HG03432 (cell line): ENCODE results near the gene LUC7L3.

ENCODE experiments used
- ATAC-seq: cut with Tn5 transposase; IDR thresholded peaks from one replicate; pipeline ENCODE4 v1.9.1; 2021; ENCODE audit warnings: mild to moderate bottlenecking, moderate library complexity; ENCODE audit not compliant: unreplicated experiment

LUC7L3 gene

DNA sequence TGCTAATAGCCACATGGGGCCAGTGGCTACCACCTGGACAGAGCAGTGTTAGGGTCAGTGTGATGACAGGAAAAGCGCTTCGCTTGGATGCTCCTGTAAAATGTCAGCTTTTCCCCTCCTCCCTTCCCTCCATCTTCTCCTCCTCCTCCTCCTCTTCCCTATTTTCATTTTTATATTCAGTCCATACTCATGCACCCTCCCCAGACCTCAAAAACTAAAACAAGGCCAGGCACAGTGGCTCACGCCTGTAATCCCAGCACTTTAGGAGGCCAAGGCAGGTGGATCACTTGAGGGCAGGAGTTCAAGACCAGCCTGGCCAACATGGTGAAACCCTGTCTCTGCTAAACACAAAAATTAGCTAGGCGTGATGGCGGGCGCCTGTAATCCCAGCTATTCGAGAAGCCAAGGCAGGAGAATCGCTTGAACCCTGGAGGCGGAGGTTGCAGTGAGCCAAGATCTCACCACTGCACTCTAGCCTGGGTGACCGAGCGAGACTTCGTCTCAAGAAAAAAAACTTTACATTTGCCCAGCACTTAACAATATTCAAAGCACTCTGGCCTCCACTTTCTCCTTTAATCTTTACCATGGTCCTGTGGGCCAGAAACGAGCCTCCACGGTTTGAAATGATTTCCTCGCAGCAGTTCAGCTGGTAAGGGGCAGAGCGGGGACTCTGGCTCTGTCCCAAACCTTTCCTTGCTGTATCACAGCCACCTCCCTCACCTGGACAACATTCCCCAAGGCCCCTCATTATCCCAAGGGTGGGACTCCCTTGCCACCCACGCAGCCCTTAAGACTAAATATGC is 33.5 kb upstream of the LUC7L3 start:
- no peak for ATAC-seq

- ATAC-seq = no peak
These were observed 32.8 kb upstream of the LUC7L3 start for GRCh38 chr17:50686494-50687199.

- ATAC-seq = no peak
These were observed 32.0 kb upstream of the LUC7L3 start for GRCh38 chr17:50687200-50688066.

DNA sequence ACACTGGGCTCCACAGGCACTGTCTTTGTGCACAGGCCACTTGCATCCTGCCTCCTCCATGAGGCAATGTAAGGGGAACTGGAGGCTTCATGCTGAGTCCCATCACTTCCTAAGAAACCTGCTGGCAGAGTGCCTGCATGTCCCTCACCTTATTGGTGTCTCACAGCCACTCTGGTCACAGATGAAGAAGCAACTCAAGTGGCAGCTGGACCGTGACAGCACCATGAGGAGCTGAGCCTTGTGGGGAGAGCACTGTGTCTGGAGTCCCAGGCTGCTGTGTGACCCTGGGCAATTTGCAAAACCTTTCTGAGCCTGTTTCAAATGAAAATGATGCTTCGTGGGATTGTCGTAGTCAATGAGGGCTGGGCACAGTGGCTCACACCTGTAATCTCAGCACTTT is 31.2 kb upstream of the LUC7L3 start:
- ATAC-seq = no peak

GRCh38 chr17:50689251-50689650 is 30.2 kb upstream of the LUC7L3 start:
- no peak for ATAC-seq

DNA sequence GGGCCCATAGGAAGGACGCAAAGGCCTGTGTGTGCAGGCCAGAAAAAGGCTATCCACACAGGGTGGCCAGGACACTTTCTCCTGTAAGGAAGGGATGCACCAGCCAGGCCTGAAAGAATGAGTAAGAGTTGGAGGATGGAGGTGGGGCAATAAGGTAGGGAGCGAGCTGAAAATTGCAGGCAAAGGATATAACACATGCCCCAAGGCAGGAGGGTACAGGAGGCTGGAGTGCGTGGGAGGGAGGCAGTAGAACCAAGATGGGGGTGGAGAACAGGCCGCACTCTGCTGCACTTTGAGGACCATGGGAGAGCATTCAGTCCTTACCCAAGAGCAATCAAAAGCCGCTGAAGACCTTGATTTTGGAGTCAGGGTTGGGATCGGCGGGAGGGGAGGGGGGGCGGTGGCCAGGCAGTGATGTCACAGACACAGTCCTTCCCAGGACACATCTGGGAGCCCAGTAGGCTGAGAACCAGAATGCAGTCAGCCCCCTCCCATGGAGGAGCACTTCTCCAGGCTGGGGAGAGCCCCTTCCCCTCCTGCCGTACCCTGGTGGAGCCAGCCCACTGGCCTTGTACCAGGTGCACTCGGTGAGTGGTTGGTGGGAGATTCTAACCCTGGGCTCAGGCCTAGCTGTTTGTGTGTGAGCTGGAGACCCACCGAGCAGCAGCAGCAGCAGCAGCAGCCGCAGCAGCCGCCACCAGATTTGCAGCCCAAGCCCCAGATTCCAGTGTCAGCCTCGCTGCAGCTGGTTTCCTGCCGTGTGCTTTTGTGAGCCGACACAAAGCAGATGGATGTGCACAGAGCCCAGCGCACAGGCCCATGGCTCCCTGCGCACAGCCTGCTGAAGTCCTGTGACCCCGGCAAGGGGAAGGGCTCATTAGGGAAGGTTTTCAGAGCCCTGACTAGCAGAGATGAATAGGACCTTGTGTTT is 29.2 kb upstream of the LUC7L3 start:
- ATAC-seq = no peak

GRCh38 chr17:50690887-50691549 is 28.4 kb upstream of the LUC7L3 start:
- ATAC-seq = no peak

DNA sequence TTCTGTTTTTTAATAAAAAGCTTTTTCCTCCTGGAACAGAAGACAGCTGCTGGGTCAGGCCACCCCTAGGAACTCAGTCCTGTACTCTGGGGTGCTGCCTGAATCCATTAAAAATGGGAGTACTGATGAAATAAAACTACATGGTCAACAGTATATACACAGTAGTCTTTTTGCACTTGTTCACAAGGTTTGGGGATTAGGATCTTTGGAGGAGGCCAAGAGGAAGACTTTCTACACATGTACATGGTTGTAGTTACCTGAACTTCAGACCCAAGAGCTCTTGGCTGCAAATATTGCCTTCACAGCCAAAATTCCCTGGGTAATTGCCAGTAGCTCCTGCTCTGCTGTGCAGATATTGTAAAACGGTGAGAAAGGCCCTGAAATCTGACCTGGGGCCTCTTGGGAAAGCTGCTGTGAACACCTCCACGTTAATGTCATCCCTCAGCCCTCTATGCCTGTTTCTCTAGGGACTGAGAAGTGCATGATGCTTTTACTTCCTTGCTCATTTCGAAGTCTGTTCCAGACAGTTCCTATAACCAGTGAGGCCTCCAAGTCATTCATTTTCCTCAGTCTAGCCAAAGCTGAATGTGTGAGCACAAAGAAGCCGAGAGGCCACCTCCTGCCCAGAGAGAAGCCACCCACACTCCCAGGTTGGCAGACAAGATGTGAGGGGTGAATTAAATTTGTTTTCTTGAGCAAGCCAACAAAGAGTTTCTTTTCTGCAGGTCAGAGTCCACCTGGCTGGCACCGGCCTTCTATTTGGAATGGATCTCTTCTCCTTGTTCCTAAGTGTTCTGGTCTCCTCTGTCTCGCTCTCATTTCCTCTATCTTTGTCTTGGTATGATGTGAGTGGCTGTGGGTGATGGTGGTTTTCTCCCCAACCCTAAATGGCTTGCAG is 27.6 kb upstream of the LUC7L3 start:
- no peak for ATAC-seq

GRCh38 chr17:50692448-50693035 is 26.9 kb upstream of the LUC7L3 start:
- no peak for ATAC-seq

DNA sequence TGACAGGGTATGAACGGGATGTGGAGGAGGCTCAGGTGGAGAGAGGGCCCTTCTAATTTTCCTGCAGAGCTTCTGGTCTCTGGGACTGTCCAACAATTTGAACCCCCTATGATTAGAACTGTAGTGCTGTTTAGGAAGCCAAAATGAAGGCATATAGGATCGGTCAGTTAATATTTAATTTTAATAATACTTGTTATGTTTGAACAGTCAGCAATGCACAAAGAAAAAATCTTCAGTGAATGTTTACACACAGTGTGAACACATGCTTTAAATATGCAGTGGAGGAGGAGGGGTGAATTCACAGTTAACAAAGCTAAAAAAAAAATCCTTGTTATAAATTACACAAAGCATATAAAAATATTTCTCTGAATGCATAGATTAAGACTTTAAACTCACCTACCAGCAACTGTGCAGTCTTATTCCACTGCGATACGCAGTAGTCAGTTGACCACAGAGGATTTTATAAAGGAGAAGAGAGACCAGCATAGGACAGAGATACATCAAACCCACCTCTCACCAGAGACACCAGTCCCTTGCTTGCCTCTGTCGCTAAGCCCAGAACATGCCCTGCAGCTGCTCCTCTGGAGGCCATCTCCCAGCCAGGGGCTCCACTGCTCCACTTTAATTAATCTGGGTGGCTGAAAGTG is 26.2 kb upstream of the LUC7L3 start:
- ATAC-seq = no peak

DNA sequence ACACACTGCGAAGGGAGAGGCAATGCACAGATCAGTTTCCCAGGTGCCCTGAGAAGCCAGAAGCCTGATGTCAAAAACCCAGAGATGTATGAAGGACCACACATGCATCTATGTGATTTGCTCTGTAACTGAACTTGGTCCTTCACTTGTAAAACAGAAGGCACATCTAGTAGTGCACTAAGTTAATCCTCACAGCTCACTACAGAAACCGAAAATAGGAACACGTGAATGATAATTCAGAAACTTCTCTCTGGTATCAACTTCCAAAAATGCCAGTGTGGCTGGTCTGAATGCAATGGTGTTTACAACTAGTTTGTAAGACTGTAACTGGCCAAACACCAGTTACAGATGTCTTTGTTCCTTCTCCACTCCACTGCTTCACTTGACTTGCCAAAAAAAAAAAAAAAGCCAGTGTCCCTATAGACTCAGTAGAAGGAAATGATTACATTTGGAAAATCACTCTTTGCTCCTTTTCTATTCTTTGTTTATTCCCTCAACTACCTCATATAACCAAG is 23.0 kb upstream of the LUC7L3 start:
- ATAC-seq = no peak

DNA sequence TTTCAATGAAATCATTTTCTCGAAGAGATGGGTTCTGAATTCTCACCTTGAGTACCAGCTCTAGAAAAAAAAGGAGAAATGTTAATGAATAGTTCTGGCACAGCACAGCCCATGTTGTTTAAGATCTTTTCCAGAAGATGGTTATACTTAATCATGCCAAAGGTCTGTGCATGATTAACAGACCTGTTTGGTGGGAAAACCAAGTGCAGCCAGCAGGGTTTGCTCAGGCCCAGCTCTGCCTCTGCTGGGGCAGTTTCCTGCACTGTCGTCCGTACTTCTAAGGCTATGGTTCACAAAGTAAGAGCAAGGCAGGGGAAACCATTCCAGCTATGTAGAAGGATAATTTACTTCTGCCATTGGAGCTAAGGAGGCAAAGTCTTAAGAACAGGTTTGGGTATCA is 22.3 kb upstream of the LUC7L3 start:
- no peak for ATAC-seq

DNA sequence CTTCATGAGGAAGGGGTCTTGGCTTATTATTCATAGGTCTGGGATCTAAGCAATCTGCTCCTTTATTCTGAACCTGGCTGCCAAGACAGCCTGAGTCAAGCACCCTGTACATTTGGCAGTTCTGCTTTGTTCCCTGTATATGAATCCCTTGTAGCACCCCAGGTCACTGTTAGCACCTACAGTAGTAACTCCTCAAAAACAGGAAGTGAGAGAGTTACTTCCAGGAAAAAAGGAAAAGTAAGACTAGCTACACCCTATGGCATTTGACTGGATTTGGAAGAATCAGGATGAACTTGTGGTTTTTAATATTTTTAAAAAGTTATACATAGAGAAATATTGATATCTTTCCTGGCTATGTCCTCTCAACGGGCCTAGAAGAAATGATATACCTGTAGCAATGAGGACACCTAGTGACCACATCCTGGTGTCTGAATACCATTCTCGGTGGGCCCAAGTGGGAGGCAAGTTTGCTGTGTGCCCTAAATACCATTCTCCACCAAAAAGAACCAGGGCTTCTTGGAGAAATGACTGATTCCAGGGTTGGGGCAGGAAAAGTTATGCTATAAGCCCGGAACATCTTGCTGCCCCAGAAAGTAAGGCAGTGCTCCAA is 21.6 kb upstream of the LUC7L3 start:
- no peak for ATAC-seq

GRCh38 chr17:50699410-50699809 is 20.0 kb upstream of the LUC7L3 start:
- no peak for ATAC-seq

- ATAC-seq = no peak
These were observed 16.2 kb upstream of the LUC7L3 start for GRCh38 chr17:50703162-50703561.

GRCh38 chr17:50707289-50708049 is 11.9 kb upstream of the LUC7L3 start, which contains the start of gene ANKRD40:
TSS of gene ANKRD40 (minus strand) at chr17:50707914. CDS start at chr17:50707654, 260 bp downstream.
- ATAC-seq = peak; percentile 84
